ENCODE results near the gene TCIRG1.
A peak's percentile ranks its signal among the peaks of the same experiment; 100 is the strongest.

Gene TCIRG1

DNA sequence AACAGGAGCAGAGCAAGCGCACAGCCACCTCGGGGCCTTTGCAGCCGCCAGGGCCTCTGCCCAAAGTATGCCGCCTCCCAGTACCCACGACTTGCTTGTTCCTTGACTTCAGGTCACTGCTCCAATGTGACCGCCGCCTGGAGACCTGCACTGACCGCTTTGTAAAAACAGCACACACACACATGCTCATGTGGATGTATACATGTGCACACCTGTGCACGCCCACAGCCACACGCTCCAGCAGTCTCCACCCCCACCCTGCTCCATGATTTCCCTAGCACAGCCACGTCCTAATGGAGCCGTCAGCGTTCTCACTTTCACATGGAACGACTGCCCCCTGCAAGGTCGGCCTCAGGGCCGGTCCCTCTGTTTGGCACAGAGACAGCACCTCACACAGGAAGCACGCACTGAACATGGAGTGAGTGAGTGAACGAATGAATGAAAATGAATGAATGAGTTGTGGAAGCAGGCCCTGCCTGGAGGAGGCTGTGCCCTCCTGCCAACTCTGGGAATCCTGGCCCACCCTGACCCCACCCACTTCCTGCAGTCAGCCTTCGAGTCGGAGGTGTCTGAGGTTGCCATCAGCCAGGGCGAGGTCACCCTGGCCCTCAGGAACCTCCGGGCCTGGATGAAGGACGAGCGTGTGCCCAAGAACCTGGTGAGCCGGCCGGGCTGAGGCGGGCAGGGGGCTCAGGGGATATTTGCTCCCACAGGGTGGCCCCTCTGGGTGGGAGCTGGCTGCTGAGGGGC lies 20.7 kb upstream of the TCIRG1 start:
- DNase-seq, result no peak

DNA sequence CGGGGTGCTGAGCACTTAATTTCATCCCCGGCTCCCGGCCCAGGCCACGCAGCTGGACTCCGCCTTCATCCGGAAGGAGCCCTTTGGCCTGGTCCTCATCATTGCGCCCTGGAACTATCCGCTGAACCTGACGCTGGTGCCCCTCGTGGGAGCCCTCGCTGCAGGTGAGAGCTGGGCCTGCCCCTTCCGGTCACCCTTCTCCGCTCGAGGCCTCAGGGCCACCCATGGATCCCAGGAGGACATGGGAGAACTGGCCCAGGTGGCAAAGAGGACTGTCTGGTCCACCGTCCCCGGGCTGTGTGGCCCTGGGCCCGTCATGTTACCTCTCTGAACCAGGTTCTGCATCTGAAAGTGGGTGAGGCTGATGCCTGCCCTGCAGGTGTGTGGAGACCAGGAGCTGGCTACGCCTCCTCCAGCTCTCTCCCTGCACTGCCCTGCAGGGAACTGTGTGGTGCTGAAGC lies 20.1 kb upstream of the TCIRG1 start:
- DNase-seq, result no peak

DNA sequence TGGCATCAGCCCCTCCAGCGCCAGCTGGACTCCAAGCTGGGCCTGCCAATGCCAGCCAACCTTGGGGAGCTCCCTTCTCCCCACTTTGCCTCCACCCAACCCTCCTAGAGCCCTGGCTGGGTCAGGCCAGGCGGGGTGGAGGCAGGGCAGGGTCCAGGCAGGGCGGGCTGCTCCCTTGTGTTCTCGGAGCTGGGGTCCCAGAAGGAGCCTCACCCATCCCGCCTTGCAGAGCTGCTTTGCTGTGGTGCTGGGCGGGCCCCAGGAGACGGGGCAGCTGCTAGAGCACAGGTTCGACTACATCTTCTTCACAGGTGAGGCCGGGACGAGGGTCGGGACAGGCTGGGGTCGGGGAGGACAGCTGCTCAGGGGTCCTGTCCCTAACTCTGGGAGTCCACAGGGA lies 19.3 kb upstream of the TCIRG1 start:
- no peak for DNase-seq

DNA sequence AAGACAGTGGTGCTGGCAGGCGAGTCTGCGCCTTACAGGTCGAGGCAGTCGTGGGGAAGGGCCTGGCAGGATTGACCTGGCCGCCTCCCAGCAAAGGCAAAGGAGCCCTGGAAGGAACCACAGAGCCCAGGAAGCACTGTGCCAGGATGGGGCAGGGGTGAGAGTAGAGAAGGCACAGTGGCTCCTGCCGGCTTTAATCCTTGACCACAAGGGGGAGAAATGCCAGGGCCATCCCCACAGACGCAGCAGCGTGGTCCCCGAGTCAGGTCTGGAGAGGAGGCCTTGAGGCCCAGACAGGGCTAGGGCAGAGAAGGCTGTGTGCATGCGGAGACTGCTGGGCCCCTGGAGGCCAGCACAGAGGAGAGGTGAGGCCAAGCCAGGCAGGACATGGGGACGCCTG lies 18.2 kb upstream of the TCIRG1 start:
- no peak for DNase-seq

DNA sequence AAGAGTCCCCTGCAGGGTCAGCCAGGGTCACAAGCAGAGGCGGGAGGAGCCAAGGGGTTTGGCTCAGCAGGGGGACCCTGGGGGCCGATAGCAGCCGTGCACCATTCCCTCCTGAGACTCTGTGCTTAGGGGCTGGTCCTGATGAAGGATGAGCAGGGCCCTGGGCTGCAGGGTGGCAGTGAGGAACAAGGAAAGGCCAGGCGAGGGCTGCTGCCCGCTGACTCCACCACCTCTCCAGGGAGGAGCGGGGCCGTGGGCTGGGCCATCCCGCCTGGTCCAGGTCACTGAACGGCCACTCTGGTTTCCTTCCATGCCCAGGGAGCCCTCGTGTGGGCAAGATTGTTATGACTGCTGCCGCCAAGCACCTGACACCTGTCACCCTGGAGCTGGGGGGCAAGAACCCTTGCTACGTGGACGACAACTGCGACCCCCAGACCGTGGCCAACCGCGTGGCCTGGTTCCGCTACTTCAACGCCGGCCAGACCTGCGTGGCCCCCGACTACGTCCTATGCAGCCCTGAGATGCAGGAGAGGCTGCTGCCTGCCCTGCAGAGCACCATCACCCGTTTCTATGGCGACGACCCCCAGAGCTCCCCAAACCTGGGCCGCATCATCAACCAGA lies 17.5 kb upstream of the TCIRG1 start:
- DNase-seq, result no peak

DNA sequence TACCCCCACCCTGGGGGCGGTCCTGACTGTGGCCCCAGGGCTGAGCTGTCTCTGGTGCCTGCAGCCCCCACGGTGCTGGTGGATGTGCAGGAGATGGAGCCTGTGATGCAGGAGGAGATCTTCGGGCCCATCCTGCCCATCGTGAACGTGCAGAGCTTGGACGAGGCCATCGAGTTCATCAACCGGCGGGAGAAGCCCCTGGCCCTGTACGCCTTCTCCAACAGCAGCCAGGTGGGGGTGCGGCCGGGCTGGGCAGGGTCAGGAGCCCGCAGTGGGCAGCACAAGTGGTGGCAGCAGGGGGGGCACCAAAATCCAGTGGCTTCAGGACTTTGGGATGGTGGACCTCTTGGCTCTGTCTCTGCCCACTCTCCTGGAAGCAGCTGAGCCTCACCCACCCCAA lies 16.3 kb upstream of the TCIRG1 start:
- DNase-seq, result no peak

DNA sequence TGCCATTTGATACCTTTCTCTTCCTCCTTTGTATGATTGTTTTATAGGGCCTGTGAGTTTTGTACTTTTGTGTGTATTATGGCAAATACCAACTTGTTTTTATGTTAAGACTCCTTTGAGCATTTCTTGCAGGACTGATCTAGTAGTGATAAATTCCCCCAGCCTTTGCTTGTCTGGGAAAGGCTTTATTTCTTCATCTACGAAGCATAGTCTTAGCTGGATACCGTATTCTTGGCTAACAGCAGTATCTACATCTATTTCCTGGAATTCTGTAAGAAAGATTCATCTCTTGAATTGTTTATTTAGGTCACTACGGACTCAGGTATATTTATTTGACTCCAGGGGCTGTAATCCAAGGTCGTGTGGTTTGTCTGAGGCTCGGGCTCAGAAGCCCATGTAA lies 14.3 kb upstream of the TCIRG1 start:
- DNase-seq, result no peak

GRCh38 chr11:68025047-68025446 lies 13.8 kb upstream of the TCIRG1 start:
- DNase-seq, result no peak

GRCh38 chr11:68026391-68027105 lies 12.3 kb upstream of the TCIRG1 start:
- no peak for DNase-seq

DNA sequence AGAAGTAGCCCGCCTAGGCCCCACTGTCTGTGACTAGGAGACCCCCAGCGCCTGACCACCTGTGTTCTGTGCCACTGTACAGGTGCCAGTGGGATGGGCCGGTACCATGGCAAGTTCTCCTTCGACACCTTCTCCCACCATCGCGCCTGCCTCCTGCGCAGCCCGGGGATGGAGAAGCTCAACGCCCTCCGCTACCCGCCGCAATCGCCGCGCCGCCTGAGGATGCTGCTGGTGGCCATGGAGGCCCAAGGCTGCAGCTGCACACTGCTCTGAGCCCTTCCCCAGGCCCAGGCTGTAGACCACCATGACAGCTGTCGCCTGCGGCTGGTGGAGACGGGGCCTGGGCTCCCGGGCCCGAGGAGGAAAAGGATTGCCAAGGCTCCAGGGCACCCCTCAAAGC lies 11.2 kb upstream of the TCIRG1 start:
- DNase-seq, result no peak

DNA sequence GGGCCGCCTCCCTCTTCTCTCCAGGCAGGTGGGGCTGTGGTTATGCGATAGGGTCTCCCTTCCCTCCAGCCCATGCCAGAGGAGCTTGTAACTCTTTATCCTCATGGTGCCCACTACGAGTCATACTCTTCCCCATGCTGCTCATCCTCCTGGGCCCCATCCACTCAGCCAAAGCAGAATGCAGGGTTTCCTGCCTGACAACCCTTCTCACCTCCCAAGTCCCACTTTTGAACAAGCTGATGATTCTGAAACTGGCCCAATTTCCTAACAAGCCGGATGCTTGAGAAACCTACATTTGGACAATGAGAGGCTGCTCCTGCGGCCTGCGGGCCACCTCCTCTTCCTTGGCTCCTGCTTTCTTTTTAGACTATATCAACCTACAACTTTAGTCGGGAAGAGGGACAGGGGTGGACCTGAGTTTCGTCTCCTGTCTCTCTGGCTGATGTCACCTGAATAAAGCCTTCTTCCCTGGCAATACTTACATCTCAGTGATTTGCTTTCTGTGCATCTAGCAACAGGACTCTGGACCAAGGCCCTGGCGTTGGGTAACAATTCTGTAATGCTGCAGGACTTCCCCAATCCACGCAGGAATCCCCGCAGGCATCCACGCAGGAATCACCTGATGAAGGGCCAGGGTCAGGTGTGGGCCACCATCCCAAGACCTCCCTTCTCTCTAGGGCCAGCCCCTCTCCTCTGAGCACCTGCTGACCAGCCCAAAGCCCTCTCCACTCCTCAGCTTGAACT lies 9.9 kb upstream of the TCIRG1 start:
- no peak for DNase-seq

DNA sequence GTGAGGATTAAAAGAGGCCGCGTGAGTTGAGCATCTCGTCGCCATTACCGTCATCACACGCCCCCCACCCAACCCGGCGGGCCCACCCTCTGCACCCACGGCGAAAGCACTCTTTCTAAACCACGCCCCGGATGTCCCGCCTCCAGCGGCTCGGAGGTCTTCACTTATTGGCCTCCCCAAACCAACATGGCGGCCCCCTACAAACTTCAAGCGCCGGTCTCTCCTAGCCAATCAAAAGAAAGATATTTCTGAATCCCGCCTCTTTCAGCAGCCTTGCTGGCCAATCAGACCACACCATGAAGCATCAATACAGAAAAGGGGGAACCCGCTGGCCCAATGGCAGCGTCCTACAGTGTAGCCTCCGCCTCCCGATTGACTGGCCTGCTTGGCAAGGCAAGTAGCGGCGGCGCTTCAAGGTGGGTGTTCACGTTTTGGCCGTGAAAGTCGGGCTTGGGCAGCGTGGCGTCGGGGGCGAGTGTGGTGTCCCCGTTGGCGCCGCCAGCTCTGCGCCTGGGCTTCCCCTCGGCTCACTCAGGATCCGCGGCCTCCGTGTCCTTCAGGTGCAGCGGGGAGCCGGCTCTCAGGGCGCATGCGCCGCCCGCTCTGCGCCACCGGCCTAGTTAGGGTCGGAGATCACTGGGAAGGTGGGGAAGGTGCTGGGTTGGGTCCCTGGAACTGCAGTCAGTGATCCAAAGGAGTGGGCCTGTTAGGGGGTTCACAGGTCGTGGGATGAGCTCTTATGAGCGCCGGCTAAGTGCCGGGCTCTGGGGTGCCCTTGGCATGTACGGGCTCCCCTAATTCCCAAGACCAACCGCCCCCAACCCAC lies 8.3 kb upstream of the TCIRG1 start, which contains the start of gene NDUFS8:
Gene NDUFS8 (plus strand): TSS at position 364 of the 826 bp plus-strand sequence. CDS start 1,471 bp downstream, outside the sequence.
- DNase-seq, result peak; percentile 96

DNA sequence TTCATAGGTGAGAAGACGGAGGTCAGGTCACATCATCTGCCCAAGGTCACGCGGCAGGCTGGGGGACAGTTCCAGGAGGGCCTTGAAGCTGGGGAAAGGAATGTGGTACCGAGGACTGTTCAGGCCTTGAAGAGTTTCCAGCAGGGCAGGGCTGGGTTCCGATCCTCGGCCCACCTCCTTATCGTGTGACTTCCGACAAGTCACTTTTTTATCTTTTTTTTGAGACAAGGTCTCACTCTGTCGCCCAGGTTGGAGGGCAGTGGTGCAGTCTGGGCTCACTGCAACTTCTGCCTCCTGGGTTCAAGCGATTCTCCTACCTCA lies 7.7 kb upstream of the TCIRG1 start:
- DNase-seq, result peak in 1 of 2 experiments; percentile 9

GRCh38 chr11:68032003-68032402 lies 6.8 kb upstream of the TCIRG1 start:
- DNase-seq, result no peak

DNA sequence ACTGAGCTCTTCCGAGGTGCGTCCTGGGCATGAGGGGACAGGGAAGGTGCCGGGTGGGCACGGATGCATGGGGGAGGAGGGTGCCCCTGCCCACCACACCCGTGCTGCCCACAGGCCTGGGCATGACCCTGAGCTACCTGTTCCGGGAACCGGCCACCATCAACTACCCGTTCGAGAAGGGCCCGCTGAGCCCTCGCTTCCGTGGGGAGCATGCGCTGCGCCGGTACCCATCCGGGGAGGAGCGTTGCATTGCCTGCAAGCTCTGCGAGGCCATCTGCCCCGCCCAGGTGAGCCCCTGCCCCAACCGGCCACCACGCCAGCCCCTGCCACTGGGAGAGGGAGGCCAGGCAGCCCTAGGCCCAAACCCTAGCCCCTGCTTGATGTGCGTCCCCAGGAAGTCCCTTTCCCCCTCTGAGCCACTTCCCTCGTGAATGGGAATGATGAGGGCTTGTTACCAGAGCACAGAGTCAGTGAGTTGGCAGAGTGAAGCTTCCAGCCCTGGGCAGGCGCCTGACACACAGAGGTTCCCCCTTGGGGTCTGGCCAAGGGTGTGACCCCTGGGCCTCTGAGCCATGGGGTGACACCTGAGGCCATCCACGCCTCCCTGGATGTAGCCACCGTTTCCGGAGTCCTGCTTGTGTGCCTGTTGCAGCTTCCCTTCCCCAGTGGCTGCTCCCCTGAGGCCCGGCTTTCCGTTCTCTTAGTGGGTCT lies 5.7 kb upstream of the TCIRG1 start:
- no peak for DNase-seq

- DNase-seq, result no peak
Measured at GRCh38 chr11:68033708-68034045, 5.1 kb upstream of the TCIRG1 start.

DNA sequence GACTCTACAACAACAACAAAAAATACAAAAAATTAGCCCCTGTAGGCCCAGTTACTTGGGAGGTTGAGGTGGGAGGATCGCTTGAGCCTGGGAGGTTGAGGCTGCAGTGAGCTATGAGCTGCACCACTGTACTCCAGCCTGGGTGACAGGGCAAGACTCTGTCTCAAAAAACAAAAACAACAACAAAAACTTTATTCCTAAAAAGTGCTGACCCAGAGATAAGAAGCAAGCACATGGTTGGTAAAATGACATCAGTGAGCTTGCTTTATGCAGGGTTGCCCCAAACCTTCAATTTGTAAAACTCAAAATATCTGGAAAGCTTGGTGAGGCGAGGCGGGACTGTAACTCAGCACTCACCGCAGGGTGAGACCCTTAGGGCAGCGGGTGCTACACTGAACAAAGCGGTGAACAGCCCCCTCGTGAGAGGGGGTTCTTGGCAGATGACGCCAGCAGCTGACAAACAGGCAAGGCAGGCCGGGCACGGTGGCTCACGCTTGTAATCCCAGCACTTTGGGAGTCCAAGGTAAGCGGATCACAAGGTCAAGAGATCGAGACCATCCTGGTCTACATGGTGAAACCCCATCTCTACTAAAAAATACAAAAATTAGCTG lies 3.5 kb upstream of the TCIRG1 start:
- DNase-seq, result no peak

DNA sequence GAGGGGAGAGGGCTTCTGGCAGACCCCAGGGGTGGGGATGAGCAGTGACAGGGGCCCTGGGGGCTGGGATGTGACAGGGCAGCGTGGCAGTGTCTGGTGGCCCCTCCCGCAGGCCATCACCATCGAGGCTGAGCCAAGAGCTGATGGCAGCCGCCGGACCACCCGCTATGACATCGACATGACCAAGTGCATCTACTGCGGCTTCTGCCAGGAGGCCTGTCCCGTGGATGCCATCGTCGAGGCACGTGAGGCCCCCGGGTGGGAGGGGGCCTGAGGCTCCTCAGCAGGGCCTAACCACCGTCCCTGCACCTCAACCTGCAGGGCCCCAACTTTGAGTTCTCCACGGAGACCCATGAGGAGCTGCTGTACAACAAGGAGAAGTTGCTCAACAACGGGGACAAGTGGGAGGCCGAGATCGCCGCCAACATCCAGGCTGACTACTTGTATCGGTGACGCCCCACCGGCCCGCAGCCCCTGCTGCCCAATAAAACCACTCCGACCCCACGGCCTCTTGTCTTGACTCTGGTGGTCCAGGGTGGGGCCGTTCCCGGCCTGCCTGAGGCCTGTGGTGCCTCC lies 2.6 kb upstream of the TCIRG1 start:
- no peak for DNase-seq

- no peak for DNase-seq
Measured at GRCh38 chr11:68036717-68037239, 2.0 kb upstream of the TCIRG1 start.

DNA sequence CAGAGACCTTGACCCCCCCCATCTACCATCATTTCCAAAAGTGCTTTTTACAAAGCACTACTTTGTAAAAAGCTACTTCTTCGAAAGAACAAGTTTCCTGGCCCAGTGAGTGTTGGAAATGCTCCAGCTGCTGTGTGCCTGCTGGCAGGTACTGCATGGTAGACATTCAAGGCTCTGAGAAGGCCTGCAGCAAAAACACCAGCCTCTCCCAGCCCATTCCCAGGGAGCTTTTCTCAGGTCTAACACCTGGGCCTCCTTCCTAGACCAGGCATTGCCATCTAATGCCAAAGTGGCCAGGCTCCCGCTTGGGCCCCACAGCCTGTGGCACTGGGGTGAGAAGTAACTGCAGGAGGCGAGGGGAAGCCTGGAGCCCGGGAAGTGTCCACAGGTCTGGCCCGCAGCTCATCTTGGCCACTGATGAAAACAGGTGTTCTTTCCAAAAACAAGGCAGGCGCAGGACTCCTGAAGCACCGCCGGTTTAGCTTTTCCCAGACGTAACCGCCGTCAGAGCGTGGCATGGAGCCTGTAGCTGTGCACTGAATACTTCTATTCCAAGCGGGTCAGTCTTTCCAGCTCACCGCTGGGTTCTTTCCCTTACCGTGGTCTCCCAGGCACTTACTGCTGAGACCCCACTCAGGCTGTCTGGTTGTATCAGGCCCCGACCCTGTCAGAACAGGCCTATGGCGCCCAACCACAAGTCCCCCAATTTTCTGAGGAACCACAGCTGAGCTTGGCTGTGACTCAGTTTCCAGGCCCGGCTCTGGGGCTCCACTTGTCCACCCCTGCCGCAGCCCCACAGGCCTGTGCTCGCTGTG lies 1.2 kb upstream of the TCIRG1 start:
- DNase-seq, result no peak
